Natural killer cell (primary cell): ENCODE data around the gene TDG. TPM values are rescaled to one million over a fixed set of nuclear protein-coding genes. Genes with fewer than 3 reads are reported as not detected.
"Not testable (repeated sequence)": the region's sequence is repeated elsewhere in the genome, so short reads cannot be mapped to it uniquely, and the experiment has no call there.

Experiments used
- ATAC-seq, 3 donors: fragments of 150-1000 bp in 2 of 3; fragments of 200-7000 bp in 1 of 3; cut with Tn5 transposase; 1 replicate in 1 of 3; 2 replicates in 2 of 3; pipeline ENCODE4 v1.10.0; 2021; ENCODE audit warnings: mild to moderate bottlenecking in 2 of 3, moderate library complexity in 2 of 3
- DNase-seq, 2 donors: peaks; one replicate each; pipeline versions ENCODE4 v3.0.0 to v3.0.0-alpha.2; 2013 to 2021; ENCODE audit warnings: mixed read lengths in 1 of 2
- H3K27ac ChIP-seq: one replicate; pipeline ENCODE4 v1.5.1; 2013; ENCODE audit warnings: mild to moderate bottlenecking, low read length
- H3K27me3 ChIP-seq: one replicate; pipeline ENCODE4 v1.6.1; 2013; ENCODE audit warnings: low read length; ENCODE audit not compliant: control insufficient read depth, insufficient read depth
- H3K36me3 ChIP-seq: one replicate; pipeline ENCODE4 v1.6.1; 2013; ENCODE audit warnings: low read length; ENCODE audit not compliant: control insufficient read depth, insufficient read depth
- H3K4me1 ChIP-seq: one replicate; pipeline ENCODE4 v1.6.1; 2013; ENCODE audit warnings: low read length; ENCODE audit not compliant: control insufficient read depth, insufficient read depth
- H3K4me3 ChIP-seq: one replicate; pipeline ENCODE4 v1.5.1; 2013; ENCODE audit warnings: low read length
- H3K9me3 ChIP-seq: one replicate; pipeline ENCODE4 v1.6.1; 2013; ENCODE audit warnings: low read length; ENCODE audit not compliant: control insufficient read depth, insufficient read depth
- H3K27ac Mint-ChIP-seq, 2 donors: one replicate each; pipeline ENCODE4 v1.8.0; 2022; ENCODE audit warnings: mild to moderate bottlenecking in 2 of 2, mixed read lengths in 2 of 2, moderate library complexity in 1 of 2
- H3K27me3 Mint-ChIP-seq, 2 donors: one replicate each; pipeline ENCODE4 v1.8.0; 2022; ENCODE audit warnings: low read depth in 2 of 2, mixed read lengths in 2 of 2
- H3K36me3 Mint-ChIP-seq: one replicate; pipeline ENCODE4 v1.8.0; 2022; ENCODE audit warnings: mixed read lengths
- H3K4me1 Mint-ChIP-seq, 2 donors: one replicate each; pipeline ENCODE4 v1.8.0; 2022; ENCODE audit warnings: mixed read lengths in 2 of 2
- H3K4me3 Mint-ChIP-seq: one replicate; pipeline ENCODE4 v1.8.0; 2022; ENCODE audit warnings: mild to moderate bottlenecking, moderate library complexity, mixed read lengths
- H3K9me3 Mint-ChIP-seq, 2 donors: one replicate each; pipeline ENCODE4 v1.8.0; 2022; ENCODE audit warnings: mixed read lengths in 2 of 2
- WGBS: methylation state at CpG from one replicate; pipeline ENCODE4 v1.1.7; 2013; ENCODE audit warnings: missing lambda C conversion rate; ENCODE audit not compliant: insufficient coverage; 5-methylcytosine and 5-hydroxymethylcytosine counted together
- intact Hi-C: fragments of 100-400 bp; cut with micrococcal nuclease; formaldehyde crosslinking; loops from one replicate; pipeline ENCODE4 v1.14.2; 2022
- total RNA-seq, 4 donors: library from RNA; stranded (reverse); fragments of 120-200 nt in 1 of 4; gene quantifications; one replicate each; pipeline versions ENCODE4 v1.2.3 to v1.2.4, GENCODE V29; 2013 to 2022
- TF ChIP-seq, protein P1 (sequence below): fragments of 200-600 bp; IDR thresholded peaks from one replicate; pipeline ENCODE4 v1.8.0; 2022; ENCODE audit warnings: antibody characterized with exemption

Gene TDG
- total RNA-seq, 3 donors from 2014 or later (not counting 1 experiment from before 2014, with no cell fraction given), result 28.2 to 28.7 (median 28.7) TPM

DNA sequence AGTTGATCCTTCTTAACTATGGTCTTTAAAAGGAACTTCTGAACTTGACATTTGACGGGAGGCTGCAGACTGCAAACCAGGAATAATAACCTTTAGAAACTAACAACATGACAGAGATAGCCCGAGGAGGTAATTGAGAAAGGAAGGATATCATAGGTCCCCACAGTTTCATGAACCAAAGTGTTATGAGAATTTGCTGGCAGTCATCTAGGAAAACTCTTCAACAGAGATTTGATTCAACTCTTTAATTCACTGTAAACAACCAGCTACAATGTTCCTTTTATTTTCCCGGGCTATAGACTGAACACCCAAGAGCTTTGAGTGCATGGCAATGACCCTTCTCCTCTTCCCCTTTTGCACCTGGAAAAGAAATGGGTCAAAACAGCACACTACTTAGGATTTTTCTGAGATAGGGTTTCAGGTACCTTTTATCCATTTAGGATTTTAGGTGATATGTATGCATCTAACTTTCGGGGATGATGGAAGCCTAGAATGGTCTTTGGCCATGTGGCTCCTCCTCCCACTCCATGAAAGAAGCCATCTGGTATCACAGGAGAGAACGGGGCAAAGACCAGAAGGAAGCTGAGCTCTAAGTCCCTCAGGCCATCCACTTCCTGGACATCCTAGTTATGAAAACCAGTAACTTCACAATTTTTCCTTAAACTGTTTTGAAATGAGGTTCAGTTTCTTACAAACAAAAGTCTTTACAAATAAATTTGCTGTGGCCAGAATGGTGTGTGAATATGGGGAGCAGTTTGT lies 61.3 kb downstream of the TDG start:
- Mint-ChIP-seq H3K27me3 (peaks cover 10 to 39% of the 10 kb centered on the region in 2 donors), H3K4me1 (no peaks in the 10 kb centered on the region), H3K9me3 (peaks cover 0 to 3% of the 10 kb centered on the region in 2 donors), H3K36me3 (no peaks in the 10 kb centered on the region), H3K4me3 (no peak overlapping the region), H3K27ac (no peak overlapping the region)
- H3K9me3 ChIP-seq, result no peaks in the 10 kb centered on the region
- ATAC-seq (no peak), DNase-seq (no peak)
- intact Hi-C loops, result no loop called here
- H3K4me1 ChIP-seq, result no peaks in the 10 kb centered on the region
- H3K4me3 ChIP-seq, result no peak overlapping the region
- no peaks in the 10 kb centered on the region for H3K27me3 ChIP-seq
- no peaks in the 10 kb centered on the region for H3K36me3 ChIP-seq
- TF ChIP-seq, protein P1, sequence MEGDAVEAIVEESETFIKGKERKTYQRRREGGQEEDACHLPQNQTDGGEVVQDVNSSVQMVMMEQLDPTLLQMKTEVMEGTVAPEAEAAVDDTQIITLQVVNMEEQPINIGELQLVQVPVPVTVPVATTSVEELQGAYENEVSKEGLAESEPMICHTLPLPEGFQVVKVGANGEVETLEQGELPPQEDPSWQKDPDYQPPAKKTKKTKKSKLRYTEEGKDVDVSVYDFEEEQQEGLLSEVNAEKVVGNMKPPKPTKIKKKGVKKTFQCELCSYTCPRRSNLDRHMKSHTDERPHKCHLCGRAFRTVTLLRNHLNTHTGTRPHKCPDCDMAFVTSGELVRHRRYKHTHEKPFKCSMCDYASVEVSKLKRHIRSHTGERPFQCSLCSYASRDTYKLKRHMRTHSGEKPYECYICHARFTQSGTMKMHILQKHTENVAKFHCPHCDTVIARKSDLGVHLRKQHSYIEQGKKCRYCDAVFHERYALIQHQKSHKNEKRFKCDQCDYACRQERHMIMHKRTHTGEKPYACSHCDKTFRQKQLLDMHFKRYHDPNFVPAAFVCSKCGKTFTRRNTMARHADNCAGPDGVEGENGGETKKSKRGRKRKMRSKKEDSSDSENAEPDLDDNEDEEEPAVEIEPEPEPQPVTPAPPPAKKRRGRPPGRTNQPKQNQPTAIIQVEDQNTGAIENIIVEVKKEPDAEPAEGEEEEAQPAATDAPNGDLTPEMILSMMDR, result no peak
- 39% methylated on average over 3 of the region's 5 CpGs for WGBS
- no peak overlapping the region for H3K27ac ChIP-seq

DNA sequence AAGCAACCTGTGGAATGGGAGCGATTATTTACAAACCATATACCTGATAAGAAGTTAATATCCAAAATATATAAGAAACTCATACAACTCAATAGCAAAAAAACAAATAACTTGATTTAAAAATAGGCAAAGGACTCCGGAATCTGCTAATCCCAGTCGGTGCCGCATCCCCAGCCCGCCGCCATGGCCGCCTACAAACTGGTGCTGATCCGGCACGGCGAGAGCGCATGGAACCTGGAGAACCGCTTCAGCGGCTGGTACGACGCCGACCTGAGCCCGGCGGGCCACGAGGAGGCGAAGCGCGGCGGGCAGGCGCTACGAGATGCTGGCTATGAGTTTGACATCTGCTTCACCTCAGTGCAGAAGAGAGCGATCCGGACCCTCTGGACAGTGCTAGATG lies 64.9 kb downstream of the TDG start:
- H3K9me3 Mint-ChIP-seq, H3K4me3 Mint-ChIP-seq, intact Hi-C loops, H3K4me1 ChIP-seq, DNase-seq, H3K4me3 ChIP-seq, H3K4me1 Mint-ChIP-seq, H3K27ac ChIP-seq, H3K36me3 Mint-ChIP-seq, H3K36me3 ChIP-seq, H3K9me3 ChIP-seq, H3K27me3 ChIP-seq, H3K27ac Mint-ChIP-seq: not testable (repeated sequence)
- H3K27me3 Mint-ChIP-seq, result peaks cover 10 to 45% of the 10 kb centered on the region in 2 donors
- 80% methylated on average over 1 of the region's 27 CpGs for WGBS
- ATAC-seq, result peak in 2 of 3 donors; percentile 50 to 57

- intact Hi-C loops, H3K36me3 Mint-ChIP-seq, H3K9me3 Mint-ChIP-seq, H3K4me3 Mint-ChIP-seq, H3K36me3 ChIP-seq, H3K27me3 ChIP-seq, H3K4me1 Mint-ChIP-seq, H3K4me1 ChIP-seq, DNase-seq, H3K27ac ChIP-seq, ATAC-seq, H3K9me3 ChIP-seq, H3K4me3 ChIP-seq, H3K27ac Mint-ChIP-seq: not testable (repeated sequence)
- WGBS, result 79% methylated on average over 2 of the region's 2 CpGs
- H3K27me3 Mint-ChIP-seq, result peaks cover 14 to 34% of the 10 kb centered on the region in 2 donors
Measured at GRCh38 chr12:104036143-104036542, 70.5 kb downstream of the TDG start.

Other genes with a start within 250 kb of the TDG start
- 1 to 10 TPM; 1.1 to 2.1 (median 1.4) TPM for gene NT5DC3, start 124.6 kb upstream of the TDG start, total RNA-seq
- 100 to 1,000 TPM; 282 to 390 (median 389) TPM for gene HSP90B1, start 35.5 kb upstream of the TDG start, total RNA-seq
- under 1 TPM; 0.19 to 0.48 (median 0.32) TPM for gene GLT8D2, start 84.3 kb downstream of the TDG start, total RNA-seq
- 10 to 100 TPM; 20.3 to 24.4 (median 23.8) TPM for gene HCFC2, start 98.7 kb downstream of the TDG start, total RNA-seq
- 10 to 100 TPM; 13.3 to 17.4 (median 13.6) TPM for gene NFYB, start 172.3 kb downstream of the TDG start, total RNA-seq
- 10 to 100 TPM; 46.9 to 59.7 (median 47.3) TPM for gene TXNRD1, start 249.9 kb downstream of the TDG start, total RNA-seq